HG02759 (cell line): ENCODE results near the gene TOX2.

Experiments used
- ATAC-seq: cut with Tn5 transposase; IDR thresholded peaks from one replicate; pipeline ENCODE4 v1.9.1; 2021; ENCODE audit warnings: mild to moderate bottlenecking, moderate library complexity; ENCODE audit not compliant: unreplicated experiment

The TOX2 gene

DNA sequence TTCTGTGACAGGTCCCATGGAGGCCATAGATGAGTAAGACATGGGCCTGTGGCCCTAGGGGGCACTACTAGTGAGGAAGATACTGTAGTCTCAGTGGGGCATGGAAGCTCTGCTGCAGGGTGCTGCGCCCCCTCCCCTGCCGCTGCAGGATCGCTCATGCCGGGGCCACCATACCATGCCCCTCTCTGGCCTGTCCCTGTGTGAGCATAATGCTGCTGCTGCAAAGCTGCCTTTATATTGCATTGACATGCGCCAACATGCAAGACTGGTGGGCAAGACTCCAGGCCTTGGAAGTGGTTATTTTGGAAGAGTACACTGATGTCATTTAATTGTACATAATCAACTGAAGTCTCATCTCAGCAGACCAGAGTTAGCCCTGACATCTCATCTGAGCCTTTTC, 60.0 kb downstream of the TOX2 start:
- no peak for ATAC-seq

DNA sequence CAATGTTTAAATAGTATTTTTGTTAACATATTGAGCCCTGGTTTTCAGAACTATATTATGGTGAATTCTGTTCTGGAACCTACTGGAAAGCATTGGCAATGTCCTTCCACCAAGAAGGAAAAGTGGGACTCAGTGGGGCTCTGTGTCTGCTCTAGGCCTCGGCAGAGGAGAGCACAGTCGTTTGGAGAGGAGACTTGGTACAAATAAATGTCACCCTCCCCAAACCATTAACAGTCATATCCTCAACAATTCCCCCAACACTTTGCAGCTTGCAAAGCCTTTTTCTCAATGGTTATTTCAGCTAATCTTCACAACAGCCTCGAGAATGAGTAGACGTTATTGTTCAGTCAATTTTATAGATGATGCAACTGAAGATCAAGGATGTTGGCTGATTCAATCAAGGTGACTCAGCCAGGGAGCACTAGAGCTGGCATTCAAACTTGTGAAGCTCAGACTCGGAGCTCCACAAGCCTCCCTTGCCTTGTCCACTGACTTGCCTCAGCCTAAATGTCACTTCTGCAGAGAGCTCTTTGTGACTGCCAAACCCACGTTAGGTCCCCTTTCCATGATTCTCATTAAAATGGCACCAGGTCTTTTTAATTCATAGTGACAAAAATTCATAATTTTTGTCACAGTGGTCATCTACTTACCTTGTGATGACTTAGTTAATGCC, 60.6 kb downstream of the TOX2 start:
- ATAC-seq = no peak

DNA sequence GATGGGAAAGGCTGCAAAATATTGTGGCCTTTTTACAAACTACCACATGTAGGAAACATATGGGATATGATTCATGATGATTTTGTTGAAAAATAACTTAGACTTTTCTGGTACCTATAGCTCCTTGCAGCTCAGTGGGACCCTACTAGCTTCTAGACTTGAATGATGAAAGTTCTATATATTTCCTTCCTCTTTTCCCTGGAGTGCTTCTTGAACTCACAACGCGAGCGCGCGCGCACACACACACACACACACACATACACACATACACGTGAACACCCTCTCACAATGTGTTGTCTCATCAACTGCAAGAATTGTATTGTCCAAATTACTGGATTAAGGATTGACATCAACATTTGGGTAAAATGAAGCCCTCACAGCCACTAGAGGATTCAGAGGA, 61.9 kb downstream of the TOX2 start:
- no peak for ATAC-seq

DNA sequence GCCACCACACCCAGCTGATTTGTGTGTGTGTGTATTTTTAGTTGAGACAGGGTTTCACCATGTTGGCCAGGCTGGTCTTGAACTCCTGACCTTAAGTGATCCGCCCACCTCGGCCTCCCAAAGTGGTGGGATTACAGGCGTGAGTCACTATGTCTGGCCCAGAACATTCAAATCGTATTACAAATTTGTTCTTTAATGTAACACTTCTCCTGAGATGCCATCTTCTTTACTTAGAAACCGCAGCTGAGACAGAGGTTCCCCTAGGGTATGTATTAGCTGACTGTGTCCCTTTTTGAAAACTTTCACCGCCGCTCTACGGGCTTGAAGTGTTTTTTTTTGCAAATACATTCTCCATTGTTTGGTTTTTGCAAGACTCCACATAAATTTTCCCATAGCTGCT, 62.6 kb downstream of the TOX2 start:
- no peak for ATAC-seq

DNA sequence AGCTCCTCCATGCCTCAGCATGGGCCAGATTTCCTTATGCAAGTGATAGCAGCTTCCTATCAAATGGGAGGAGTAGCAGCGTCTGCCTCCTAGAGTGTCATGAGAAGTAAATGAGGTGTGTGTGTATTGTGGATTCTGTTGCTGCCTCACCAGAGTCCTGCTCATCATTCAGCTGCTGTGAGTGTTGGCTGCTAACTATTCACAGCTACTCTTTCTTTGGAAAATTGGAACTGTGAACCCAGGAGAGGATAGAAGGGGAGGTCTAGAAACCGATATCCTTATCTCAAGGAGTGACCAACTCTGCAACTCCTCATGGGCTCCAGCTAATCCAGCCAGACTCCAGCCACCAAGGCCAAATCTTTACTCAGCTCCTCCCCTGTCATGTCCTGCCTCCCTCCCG, 63.3 kb downstream of the TOX2 start:
- ATAC-seq = no peak

DNA sequence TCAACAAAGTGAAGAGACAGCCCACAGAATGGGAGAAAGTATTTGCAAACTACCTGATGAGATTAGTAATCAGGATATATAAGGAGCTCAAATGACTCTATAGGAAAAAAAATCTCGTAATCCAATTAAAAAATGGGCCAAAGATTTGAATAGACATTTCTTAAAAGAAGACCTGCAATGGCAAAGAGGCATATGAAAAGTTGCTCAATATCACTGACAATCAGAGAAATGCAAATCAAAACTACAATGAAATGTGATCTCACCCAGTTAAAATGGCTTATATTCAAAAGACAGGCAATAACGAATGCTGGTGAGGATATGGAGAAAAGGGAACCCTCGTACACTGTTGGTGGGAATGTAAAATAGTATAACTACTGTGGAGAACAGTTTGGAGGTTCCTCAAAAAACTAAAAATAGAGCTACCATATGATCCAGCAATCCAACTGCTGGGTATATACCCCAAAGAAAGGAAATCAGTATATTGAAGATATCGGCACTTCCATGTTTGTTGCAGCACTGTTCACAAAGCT, 65.0 kb downstream of the TOX2 start:
- no peak for ATAC-seq

DNA sequence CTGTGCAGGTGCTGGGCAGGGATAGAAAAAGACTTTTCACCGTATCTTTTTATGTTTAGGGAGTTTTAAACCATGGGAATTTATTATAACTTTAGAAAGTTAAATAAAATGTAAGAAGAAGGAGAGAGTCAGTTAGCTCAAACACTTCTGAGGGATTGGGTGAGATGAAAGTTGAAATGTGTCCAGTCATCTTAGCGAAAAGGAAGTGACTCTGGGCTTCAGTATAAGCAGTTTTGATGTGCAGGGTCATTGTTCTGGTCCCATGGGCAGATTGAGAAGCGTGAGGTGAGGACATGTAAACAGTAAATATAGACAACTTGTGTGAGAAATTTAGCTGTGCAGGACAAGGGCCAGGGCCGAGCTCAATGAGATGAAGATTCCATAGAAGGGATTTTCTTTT, 66.9 kb downstream of the TOX2 start:
- ATAC-seq = no peak

DNA sequence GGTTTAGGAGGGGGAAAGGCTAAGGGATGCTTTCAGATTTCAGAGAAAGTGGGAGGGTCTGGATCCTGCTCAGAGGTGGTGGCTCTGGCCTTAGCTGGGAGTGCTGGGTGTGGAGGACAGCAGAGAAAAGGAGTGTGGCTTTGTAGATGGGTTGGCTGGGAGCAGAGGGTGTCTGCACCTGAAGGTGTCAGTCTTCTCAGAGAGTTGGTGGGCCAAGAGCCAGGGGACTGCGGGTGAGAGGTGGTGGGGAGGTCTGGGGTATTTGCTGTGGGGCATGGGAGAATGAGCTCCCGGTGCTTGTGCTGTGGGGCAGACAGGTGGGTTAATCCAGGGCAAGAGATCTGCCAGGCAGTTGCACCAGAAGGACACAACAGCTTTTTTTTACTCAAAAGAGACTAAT, 67.4 kb downstream of the TOX2 start:
- ATAC-seq = no peak

DNA sequence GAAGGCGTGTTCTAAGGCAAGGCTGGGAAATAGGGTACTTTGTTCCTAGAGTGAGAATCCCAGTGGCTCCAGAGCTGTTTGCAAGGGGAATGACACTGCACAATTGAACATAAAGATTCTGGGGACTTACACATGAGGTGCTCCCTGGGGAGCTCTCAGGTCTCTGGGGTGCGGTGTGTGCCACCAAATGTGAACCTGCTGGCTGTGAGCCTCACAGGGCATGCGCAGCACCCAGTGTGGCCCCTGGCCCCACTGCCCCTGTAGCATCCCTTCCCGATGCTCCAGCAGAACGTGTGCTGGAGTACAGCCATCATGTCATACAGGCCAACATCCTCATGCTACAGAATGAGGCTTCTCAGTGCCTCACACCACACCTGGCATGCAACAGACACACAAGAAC, 68.2 kb downstream of the TOX2 start:
- ATAC-seq = no peak

DNA sequence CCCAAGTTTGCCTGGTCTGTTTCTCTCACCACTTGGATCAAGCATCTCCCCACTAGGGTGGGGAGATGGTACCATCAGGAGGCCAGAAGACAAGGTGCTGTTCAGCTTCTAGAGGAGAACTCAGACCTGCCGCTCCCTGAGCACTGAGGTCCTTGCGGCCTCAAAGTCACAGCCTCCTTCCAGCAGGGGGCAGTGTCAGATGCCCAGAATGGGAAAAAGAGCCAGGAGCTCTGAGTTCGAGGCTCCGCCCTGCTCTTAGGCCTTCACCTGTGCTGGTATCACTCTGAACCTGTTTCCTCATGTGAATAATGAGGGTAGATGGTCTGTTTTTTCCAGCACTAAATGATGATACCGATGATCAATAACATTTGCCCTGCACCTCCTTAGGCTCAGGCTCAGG, 68.7 kb downstream of the TOX2 start:
- no peak for ATAC-seq

DNA sequence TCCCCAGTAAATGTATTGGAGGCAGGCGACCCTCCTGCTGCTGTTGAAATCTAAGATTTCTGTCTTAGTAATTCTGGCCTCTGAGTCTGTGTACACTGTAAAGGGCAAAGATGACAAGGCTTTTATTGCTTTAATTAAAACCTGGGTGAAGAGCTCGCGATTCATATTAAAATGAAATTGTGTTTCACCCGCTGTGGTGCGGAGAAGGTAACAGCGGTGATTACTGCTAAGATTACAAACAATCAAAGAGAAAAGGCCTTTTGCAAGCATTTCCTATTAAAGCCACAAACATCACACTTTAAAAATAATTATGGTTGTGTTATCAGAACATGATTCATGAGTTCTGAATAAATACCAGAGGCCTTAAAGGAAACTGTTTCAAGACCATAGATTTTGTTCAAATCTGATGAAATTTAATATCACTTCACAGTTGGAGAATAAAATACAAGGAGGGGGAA, 69.3 kb downstream of the TOX2 start:
- no peak for ATAC-seq

DNA sequence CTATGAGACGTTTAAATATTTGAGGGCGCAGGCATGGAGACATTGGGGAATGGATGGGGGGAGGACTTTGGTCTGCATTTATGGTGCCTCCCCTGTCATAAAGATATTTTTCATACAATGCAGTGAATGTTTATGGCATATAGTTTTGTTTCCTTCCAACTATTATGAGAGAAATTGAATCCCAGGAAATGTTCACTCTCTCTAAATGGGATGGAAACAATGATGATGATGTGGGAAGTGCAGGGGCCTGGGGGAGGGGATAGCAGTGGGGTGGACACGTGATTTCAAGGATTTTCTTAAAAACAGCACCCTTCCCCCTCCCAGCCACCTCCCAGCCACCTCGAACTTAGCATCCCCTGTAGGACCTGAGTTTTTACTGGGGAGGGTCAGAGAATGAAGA, 69.9 kb downstream of the TOX2 start:
- no peak for ATAC-seq

DNA sequence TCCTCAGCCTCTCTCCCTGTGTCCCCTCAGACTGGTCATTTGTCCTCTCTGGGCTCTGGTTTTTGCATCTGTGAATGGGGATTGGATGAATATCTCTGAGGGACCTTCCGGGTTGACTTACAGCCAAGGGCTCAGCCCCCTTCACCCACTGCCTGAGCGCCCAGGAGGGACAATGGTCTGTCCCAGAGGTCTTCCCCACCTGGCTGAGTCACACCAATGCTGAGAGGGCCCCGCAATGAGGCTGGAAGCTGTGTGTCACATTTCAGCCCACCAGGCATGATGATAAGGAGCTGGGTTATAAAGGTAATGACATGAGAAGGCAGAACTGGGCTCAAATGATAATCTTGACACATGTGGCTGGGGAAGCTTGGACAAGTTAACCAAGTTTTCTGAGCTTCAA, 70.5 kb downstream of the TOX2 start:
- no peak for ATAC-seq

DNA sequence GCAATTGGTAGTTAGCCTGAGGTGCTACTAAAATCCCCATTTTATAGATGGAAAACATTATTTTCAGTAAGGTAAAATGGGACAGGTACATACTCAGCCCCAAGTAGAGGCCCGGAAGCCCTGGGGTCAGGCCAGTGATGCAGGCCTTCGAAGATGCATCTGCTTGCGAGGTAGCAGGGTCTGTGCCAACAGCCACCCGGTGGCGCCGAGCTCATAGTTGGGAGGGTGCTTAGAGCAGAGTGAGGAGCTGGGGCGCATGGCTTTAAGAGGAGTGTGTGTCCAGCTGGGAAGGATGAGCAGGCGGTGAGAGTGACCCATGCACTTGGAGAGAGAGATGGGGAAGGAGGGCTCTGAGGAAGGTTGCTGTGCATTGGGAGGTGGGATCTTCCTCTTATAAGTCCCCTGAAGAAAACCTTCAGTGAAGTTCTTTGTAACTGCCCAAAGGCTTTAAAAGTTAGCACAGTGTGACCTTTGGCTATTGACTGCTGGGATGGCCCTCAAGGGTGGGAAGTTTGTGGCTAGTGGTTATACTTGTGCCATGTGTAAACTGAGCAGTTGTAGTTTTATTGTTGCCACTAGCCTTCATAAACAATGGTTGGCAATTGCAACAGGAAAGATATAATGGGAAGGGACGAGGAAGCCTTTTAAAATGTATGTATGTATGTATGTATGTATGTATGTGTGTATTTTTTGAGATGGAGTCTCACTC, 71.1 kb downstream of the TOX2 start:
- ATAC-seq = no peak

DNA sequence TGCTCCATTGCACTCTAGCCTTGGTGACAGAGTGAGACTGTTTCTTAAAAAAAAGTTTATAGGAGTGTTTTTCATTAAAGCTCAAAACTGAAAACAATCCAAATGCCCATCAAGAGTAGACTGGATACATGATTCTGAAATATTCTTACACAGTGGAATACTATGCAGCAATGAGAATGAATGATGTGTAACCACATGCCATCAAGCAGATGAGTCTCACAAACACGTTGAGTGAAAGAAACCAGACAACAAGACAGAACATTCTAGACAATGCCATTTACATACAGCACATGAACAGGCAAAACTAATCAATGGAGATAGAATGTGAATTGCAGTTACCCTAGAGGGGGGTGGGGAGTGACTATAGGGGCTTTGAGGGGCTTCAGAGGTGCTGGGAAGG, 72.4 kb downstream of the TOX2 start:
- ATAC-seq = no peak

DNA sequence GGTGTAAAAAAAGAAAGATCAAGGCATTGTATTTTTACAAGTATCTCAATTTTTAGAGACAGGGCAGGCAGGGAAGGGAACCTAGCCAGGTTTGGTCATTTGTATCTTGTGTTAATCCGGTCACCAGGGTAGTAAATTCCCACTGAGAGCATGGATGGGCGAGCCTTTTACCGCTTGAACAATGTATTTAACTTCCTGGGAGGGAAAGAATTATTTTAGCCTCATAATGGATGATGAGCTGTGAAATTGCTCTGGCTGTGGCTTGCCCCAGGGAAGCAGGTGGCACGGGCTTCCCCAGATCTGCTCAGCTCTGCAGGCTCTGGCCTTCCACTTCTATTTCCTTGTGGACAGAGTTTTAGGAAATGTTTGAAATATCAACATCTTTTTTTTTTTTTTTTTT, 72.9 kb downstream of the TOX2 start:
- ATAC-seq = no peak

DNA sequence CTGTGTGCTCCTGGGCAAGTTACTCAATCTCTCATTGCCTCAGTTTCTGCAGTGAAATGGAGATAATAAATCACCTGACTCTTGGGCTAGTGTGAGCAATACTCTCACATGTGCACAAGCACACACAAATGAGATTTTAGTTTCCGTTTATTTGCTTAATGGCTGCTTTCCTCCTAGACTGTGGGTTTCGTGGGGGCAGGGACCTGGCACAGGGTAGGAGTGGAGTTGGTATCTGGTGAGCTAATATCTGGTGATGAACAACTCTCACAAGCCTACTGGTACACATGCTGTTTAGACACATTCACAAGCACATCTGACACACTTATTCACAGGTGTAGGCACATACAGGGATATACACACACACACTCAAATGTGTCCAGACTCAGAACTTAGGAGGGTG, 73.8 kb downstream of the TOX2 start:
- ATAC-seq = no peak

DNA sequence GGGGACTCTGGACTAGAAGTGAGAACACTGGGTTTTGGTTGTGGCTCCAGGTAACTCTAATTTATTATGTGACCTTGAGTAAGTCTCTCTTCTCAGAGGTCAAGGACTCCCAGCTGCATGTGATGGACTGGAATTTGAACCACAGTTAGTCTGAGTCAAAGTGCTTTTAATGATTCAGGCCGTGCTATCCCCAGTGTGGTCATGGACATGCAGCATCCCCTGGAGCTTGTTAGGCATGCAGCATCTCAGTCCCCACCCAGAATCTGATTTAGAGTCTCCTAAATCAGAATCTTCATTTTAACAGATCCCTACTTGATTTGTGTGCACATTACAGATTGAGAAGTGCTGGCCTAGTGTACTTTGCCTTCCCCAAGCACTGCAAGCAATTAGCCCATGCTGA, 74.2 kb downstream of the TOX2 start:
- ATAC-seq = no peak

DNA sequence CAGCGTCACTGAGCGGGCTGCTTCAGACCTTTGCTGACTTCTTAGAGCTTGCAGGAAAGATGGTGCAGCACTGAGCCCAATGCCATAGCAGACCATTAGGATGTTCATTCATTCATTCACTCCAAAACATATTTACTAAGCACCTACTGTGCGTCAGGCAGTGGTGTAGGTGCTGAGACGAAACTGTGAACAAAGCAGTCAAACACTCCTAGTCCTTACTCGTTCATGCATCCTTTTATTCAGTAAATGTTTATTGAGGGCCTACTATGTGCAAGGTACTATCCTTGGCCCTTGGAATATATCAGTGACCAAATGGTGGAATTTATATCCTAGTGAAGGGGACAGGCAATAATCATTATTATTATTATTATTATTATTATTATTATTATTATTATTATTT, 76.6 kb downstream of the TOX2 start:
- no peak for ATAC-seq

DNA sequence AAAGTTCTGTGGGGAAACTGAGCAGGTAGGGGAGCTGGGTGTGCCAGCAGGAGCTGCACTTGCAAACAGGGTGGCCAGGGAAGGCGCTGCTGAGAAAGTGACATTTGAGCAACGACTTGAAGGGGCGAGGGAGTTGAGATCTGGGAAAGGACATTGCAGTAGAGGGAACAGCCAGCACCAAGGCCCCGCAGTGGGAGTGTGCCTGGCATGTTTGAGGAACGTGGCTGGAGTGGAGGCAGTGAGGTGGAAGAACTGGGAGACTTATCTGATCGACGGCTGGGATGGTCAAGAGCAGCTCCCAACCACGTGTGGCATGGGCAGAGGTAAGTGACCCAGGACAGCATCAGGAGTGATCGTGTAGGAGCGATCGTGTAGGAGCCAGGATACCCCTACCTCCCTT, 77.3 kb downstream of the TOX2 start:
- ATAC-seq = no peak

DNA sequence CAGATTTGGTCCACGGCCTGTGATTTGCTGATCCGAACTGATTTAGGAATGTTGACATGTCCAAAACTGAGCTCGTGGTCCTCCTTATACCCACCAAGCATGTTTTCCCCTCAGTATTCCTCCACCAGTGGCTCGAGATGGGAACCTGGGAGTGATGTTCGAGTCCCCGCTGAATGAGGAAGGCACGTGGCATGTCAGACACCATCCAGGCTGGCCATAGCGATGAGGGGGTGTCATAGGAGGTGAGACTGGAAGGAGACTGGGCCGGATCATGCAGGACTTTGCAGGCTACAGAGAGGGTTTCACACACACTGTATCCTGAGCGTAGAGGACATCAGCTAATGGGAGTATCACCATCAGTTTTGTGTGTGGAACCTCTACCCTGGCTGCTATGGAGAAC, 78.2 kb downstream of the TOX2 start:
- ATAC-seq = no peak

DNA sequence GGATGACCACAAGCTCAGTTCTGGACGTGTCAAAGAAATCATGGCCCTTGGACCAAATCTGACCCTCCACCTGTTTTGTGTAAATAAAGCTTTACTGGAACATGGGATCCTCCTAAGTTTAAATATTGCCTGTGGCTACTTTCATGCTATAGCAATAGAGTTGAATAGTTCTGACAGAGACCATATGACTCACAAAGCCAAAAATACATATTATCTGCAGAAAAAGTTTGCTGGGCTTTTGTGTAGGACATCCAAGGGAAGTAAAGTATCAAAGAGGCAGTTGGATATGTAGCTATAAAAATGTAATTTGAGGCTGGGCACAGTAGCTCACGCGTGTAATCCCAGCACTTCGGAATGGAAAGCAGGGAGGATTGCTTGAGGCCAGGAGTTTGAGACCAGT, 78.9 kb downstream of the TOX2 start:
- ATAC-seq = no peak
